ENCODE data around the gene PDSS2. TPM values are rescaled to one million over a fixed set of nuclear protein-coding genes. Genes with fewer than 3 reads are reported as not detected.

Gene PDSS2
- total RNA-seq, 1 experiment from 2014 or later, result 17.8 TPM

DNA sequence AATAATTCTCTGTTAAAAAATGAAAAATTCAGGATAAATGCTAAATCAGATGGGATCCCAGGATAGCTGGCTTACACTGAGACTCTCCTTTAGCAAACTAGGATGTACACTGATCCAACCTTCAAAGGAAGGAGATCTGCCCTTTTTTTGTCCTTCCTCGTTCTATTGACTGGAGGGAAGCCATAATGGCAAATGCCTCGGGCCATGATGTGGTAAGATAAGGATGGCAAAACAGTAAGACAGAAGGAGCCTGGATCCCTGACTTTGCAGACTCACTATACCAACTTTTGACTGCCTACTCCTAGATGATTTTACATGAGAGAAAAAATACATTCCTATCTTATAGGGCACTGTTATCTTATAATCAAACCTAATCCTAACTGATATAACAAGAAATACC is 187.1 kb downstream of the PDSS2 start:
- H3F3A ChIP-seq (ENCODE audit: insufficient read depth, low read depth), result no peaks in the 10 kb centered on the region
- H3K4me2 ChIP-seq, result no peak overlapping the region
- intact Hi-C loops (cut with micrococcal nuclease; ENCODE audit: unreplicated experiment), result no loop called here
- no TSS peak for BruUV-seq (replicated peaks)
- H3K79me2 ChIP-seq (ENCODE audit: low read depth), result no peaks in the 10 kb centered on the region
- H3K27ac ChIP-seq, result no peak overlapping the region
- DNase-seq, result peak; percentile 41 to 55
- TF ChIP-seq, protein P1, sequence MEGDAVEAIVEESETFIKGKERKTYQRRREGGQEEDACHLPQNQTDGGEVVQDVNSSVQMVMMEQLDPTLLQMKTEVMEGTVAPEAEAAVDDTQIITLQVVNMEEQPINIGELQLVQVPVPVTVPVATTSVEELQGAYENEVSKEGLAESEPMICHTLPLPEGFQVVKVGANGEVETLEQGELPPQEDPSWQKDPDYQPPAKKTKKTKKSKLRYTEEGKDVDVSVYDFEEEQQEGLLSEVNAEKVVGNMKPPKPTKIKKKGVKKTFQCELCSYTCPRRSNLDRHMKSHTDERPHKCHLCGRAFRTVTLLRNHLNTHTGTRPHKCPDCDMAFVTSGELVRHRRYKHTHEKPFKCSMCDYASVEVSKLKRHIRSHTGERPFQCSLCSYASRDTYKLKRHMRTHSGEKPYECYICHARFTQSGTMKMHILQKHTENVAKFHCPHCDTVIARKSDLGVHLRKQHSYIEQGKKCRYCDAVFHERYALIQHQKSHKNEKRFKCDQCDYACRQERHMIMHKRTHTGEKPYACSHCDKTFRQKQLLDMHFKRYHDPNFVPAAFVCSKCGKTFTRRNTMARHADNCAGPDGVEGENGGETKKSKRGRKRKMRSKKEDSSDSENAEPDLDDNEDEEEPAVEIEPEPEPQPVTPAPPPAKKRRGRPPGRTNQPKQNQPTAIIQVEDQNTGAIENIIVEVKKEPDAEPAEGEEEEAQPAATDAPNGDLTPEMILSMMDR (conservative IDR thresholded peaks at IDR 0.05), result no peak
- no peak for TF ChIP-seq EZH2 (IDR thresholded peaks at IDR 0.05; ENCODE audit: low read depth)
- H3K9me2 ChIP-seq (ENCODE audit: insufficient read depth), result peaks cover 4% of the 10 kb centered on the region; the same call in 1 of the 2 replicates
- no peak overlapping the region for H3K4me3 ChIP-seq
- H3K9me3 ChIP-seq (ENCODE audit: insufficient read depth, low read depth), result no peaks in the 10 kb centered on the region
- H3K27me3 ChIP-seq (ENCODE audit: insufficient read depth, low read depth), result no peaks in the 10 kb centered on the region
- POLR2A ChIA-PET (ENCODE audit: unreplicated experiment), result no interaction called here
- CTCF ChIA-PET, result no interaction called here
- no peaks in the 10 kb centered on the region for H4K20me1 ChIP-seq (ENCODE audit: insufficient read depth)
- no peaks in the 10 kb centered on the region for H3K36me3 ChIP-seq (ENCODE audit: low read depth)
- no peaks in the 10 kb centered on the region for H3K4me1 ChIP-seq (replicated peaks; ENCODE audit: insufficient read depth)
- H2AFZ ChIP-seq, result no peak overlapping the region

DNA sequence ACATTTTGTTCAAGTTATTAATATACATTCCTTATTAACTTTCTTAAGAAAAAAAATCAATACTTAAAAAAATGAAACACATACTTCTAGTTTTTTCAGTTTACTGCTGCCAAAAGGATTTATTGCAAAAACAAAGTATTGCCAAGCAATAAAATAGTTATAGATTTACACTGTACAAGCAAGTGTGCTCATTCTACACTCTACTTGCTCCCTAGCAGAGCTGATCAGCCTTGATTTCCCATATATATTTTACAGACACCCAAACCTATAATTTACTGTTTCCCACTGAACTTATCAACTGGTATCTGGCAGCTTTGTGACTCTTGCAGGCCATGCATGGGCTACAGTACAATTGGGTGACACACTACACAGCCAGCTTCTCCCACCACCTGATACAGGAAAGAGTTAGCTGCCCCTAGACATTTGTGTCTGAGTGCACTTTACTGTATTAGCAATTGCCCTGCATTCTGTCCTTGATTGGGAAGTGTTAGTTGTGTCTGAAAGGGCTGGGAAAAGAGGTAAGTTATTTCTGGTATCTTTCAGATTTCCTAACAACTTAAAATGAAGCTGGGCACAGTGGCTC is 188.1 kb downstream of the PDSS2 start:
- Histone ChIP-seq H3F3A (ENCODE audit: insufficient read depth, low read depth) (no peaks in the 10 kb centered on the region), H3K4me3 (no peak overlapping the region), H2AFZ (no peak overlapping the region), H3K27ac (no peak overlapping the region), H3K36me3 (ENCODE audit: low read depth) (no peaks in the 10 kb centered on the region), H3K4me1 (replicated peaks; ENCODE audit: insufficient read depth) (no peaks in the 10 kb centered on the region), H3K27me3 (ENCODE audit: insufficient read depth, low read depth) (no peaks in the 10 kb centered on the region), H3K4me2 (no peak overlapping the region), H3K9me3 (ENCODE audit: insufficient read depth, low read depth) (no peaks in the 10 kb centered on the region), H4K20me1 (ENCODE audit: insufficient read depth) (no peaks in the 10 kb centered on the region), H3K79me2 (ENCODE audit: low read depth) (no peaks in the 10 kb centered on the region), H3K9me2 (ENCODE audit: insufficient read depth) (peaks cover 2% of the 10 kb centered on the region; the same call in 1 of the 2 replicates)
- BruUV-seq (replicated peaks), result no TSS peak
- intact Hi-C loops (cut with micrococcal nuclease; ENCODE audit: unreplicated experiment), result no loop called here
- CTCF ChIA-PET, result no interaction called here
- POLR2A ChIA-PET (ENCODE audit: unreplicated experiment), result no interaction called here
- TF ChIP-seq, protein P1 (conservative IDR thresholded peaks at IDR 0.05), result no peak
- no peak for TF ChIP-seq EZH2 (IDR thresholded peaks at IDR 0.05; ENCODE audit: low read depth)
- DNase-seq, result no peak

DNA sequence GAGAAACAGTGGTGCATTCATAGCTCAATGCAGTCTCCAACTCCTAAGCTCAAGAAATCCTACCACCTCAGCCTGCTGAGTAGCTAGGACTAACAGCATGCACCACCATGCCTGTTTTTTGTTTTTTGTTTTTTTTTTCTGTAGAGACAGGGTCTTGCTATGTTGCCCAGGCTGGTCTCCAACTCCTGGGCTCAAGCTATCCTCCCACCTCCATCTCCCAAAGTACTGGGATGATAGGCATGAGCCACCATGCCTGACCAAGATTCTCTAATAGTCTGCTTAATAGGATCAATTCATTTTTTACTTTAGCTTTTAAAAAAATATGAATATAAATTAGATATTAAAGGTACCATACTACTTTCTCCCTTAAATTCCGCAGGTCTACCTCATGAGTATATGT is 191.7 kb downstream of the PDSS2 start:
- H3K4me1 ChIP-seq (replicated peaks; ENCODE audit: insufficient read depth), result peaks cover 13% of the 10 kb centered on the region
- no peak overlapping the region for H3K27ac ChIP-seq
- DNase-seq, result no peak
- no peaks in the 10 kb centered on the region for H4K20me1 ChIP-seq (ENCODE audit: insufficient read depth)
- no peaks in the 10 kb centered on the region for H3K79me2 ChIP-seq (ENCODE audit: low read depth)
- no peaks in the 10 kb centered on the region for H3F3A ChIP-seq (ENCODE audit: insufficient read depth, low read depth)
- no peaks in the 10 kb centered on the region for H3K9me2 ChIP-seq (ENCODE audit: insufficient read depth)
- ChIA-PET CTCF (interaction anchor here (0.6 kb wide), 1 partner anchor 107 kb away, joined by 3 read pairs; no protein-coding TSS in a partner anchor), POLR2A (ENCODE audit: unreplicated experiment) (interaction anchor here (0.8 kb wide), 1 partner anchor 11 kb away, joined by 5 read pairs; no protein-coding TSS in a partner anchor)
- intact Hi-C loops (cut with micrococcal nuclease; ENCODE audit: unreplicated experiment), result no loop called here
- H3K4me2 ChIP-seq, result no peak overlapping the region
- no peaks in the 10 kb centered on the region for H3K27me3 ChIP-seq (ENCODE audit: insufficient read depth, low read depth)
- BruUV-seq (replicated peaks), result no TSS peak
- no peaks in the 10 kb centered on the region for H3K9me3 ChIP-seq (ENCODE audit: insufficient read depth, low read depth)
- no peak overlapping the region for H3K4me3 ChIP-seq
- no peak overlapping the region for H2AFZ ChIP-seq
- H3K36me3 ChIP-seq (ENCODE audit: low read depth), result no peaks in the 10 kb centered on the region
- TF ChIP-seq, protein P1 (conservative IDR thresholded peaks at IDR 0.05), result no peak
- TF ChIP-seq EZH2 (IDR thresholded peaks at IDR 0.05; ENCODE audit: low read depth), result no peak
